ENCODE results near the gene TAB2.

DNA sequence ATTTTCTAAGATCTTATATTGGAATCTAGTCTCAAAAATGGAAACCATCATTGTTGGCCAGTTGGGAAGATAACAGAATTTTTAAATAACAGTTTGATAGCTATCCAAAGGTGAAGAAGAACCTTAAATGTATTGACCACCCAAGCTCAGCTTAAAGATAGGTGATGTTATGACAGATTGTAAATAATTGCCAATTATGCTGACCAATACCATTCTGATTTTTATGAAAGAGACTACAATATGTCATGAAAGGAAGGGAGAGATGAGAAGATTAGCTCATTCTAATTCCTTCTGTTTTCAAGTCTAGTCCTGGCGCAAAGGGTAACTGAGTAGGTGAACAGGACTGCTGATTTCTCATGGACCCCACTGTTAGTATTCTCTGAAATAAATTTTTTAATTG, 5.7 kb upstream of the TAB2 start:
- TF ChIP-seq FOSL1 (tag; conservative IDR thresholded peaks at IDR 0.05) (no peak), ZC3H11A (IDR thresholded peaks at IDR 0.05; ENCODE audit: low read depth, low read length) (no peak), ZBED1 (IDR thresholded peaks at IDR 0.05) (no peak), TGIF2 (CRISPR knock-in tag; IDR thresholded peaks at IDR 0.05) (no peak), FOXK1 (CRISPR knock-in tag; IDR thresholded peaks at IDR 0.05; ENCODE audit: borderline replicate concordance) (no peak), SETDB1 (IDR thresholded peaks at IDR 0.05; ENCODE audit: low read length) (no peak), MEF2D (tag; conservative IDR thresholded peaks at IDR 0.05; ENCODE audit: low read depth) (no peak), HDGF (IDR thresholded peaks at IDR 0.05) (no peak), POLR2AphosphoS2 (IDR thresholded peaks at IDR 0.05; ENCODE audit: low read length) (no peak)
- TF ChIP-seq, protein P1, sequence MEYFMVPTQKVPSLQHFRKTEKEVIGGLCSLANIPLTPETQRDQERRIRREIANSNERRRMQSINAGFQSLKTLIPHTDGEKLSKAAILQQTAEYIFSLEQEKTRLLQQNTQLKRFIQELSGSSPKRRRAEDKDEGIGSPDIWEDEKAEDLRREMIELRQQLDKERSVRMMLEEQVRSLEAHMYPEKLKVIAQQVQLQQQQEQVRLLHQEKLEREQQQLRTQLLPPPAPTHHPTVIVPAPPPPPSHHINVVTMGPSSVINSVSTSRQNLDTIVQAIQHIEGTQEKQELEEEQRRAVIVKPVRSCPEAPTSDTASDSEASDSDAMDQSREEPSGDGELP (CRISPR knock-in tag; IDR thresholded peaks at IDR 0.05; ENCODE audit: borderline replicate concordance) = no peak
